ENCODE measurements around the gene CSF3R. TPM values are rescaled to one million over a fixed set of nuclear protein-coding genes. Genes with fewer than 3 reads are reported as not detected.

CSF3R gene
- total and polyA plus RNA-seq, 2 experiments from 2014 or later, result not detected

DNA sequence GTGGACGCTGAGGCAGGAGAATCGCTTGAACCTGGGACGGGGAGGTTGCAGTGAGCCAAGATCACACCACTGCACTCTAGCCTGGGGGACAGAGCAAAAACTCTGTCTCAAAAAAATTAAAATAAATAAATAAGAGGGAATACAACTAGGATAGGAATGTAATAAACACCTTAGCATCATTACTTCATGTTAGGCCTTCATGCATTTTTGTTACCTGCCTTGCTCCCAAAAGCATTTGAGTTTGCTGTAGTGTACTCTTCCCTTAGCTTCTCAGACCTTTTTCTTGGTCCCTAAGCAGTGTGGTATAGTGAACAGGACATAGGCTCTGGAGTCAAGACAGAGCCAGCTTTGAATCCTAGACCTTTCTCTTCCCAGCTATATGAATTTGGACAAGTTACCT lies 29.7 kb downstream of the CSF3R start:
- Mint-ChIP-seq H3K27me3 (ENCODE audit: insufficient read depth, low read depth, poor library complexity) (peaks cover 11% of the 10 kb centered on the region), H3K4me3 (no peak overlapping the region), H3K9me3 (no peaks in the 10 kb centered on the region), H3K4me1 (peaks cover 8% of the 10 kb centered on the region), H3K36me3 (ENCODE audit: low read depth) (peaks cover 31% of the 10 kb centered on the region), H3K27ac (no peak overlapping the region)
- peaks cover 16% of the 10 kb centered on the region; the same call in 1 of the 2 replicates for H3K36me3 ChIP-seq (ENCODE audit: insufficient read depth)
- no peak overlapping the region for H2AFZ ChIP-seq
- TF ChIP-seq EZH2phosphoT487 (IDR thresholded peaks at IDR 0.05; ENCODE audit: unreplicated experiment), result no peak
- no peak for TF ChIP-seq ZNF331 (CRISPR knock-in tag; IDR thresholded peaks at IDR 0.05; ENCODE audit: low read depth)
- no peak for TF ChIP-seq JUNB (IDR thresholded peaks at IDR 0.05; ENCODE audit: unreplicated experiment)
- no peak for TF ChIP-seq NANOG (IDR thresholded peaks at IDR 0.05; ENCODE audit: borderline replicate concordance)
- TF ChIP-seq, protein P1, sequence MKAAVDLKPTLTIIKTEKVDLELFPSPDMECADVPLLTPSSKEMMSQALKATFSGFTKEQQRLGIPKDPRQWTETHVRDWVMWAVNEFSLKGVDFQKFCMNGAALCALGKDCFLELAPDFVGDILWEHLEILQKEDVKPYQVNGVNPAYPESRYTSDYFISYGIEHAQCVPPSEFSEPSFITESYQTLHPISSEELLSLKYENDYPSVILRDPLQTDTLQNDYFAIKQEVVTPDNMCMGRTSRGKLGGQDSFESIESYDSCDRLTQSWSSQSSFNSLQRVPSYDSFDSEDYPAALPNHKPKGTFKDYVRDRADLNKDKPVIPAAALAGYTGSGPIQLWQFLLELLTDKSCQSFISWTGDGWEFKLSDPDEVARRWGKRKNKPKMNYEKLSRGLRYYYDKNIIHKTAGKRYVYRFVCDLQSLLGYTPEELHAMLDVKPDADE (IDR thresholded peaks at IDR 0.05), result no peak
- TF ChIP-seq, protein P2, sequence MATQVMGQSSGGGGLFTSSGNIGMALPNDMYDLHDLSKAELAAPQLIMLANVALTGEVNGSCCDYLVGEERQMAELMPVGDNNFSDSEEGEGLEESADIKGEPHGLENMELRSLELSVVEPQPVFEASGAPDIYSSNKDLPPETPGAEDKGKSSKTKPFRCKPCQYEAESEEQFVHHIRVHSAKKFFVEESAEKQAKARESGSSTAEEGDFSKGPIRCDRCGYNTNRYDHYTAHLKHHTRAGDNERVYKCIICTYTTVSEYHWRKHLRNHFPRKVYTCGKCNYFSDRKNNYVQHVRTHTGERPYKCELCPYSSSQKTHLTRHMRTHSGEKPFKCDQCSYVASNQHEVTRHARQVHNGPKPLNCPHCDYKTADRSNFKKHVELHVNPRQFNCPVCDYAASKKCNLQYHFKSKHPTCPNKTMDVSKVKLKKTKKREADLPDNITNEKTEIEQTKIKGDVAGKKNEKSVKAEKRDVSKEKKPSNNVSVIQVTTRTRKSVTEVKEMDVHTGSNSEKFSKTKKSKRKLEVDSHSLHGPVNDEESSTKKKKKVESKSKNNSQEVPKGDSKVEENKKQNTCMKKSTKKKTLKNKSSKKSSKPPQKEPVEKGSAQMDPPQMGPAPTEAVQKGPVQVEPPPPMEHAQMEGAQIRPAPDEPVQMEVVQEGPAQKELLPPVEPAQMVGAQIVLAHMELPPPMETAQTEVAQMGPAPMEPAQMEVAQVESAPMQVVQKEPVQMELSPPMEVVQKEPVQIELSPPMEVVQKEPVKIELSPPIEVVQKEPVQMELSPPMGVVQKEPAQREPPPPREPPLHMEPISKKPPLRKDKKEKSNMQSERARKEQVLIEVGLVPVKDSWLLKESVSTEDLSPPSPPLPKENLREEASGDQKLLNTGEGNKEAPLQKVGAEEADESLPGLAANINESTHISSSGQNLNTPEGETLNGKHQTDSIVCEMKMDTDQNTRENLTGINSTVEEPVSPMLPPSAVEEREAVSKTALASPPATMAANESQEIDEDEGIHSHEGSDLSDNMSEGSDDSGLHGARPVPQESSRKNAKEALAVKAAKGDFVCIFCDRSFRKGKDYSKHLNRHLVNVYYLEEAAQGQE (IDR thresholded peaks at IDR 0.05; ENCODE audit: unreplicated experiment), result no peak
- no peak for TF ChIP-seq ZNF114 (CRISPR knock-in tag; IDR thresholded peaks at IDR 0.05)
- TF ChIP-seq, protein P3, sequence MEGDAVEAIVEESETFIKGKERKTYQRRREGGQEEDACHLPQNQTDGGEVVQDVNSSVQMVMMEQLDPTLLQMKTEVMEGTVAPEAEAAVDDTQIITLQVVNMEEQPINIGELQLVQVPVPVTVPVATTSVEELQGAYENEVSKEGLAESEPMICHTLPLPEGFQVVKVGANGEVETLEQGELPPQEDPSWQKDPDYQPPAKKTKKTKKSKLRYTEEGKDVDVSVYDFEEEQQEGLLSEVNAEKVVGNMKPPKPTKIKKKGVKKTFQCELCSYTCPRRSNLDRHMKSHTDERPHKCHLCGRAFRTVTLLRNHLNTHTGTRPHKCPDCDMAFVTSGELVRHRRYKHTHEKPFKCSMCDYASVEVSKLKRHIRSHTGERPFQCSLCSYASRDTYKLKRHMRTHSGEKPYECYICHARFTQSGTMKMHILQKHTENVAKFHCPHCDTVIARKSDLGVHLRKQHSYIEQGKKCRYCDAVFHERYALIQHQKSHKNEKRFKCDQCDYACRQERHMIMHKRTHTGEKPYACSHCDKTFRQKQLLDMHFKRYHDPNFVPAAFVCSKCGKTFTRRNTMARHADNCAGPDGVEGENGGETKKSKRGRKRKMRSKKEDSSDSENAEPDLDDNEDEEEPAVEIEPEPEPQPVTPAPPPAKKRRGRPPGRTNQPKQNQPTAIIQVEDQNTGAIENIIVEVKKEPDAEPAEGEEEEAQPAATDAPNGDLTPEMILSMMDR (conservative IDR thresholded peaks at IDR 0.05; ENCODE audit: low read depth in 2 of 2), result no peak
- TF ChIP-seq POLR2AphosphoS5 (IDR thresholded peaks at IDR 0.05; ENCODE audit: low read depth), result no peak; the same call in 1 of the 2 replicates
- TF ChIP-seq, protein P4, sequence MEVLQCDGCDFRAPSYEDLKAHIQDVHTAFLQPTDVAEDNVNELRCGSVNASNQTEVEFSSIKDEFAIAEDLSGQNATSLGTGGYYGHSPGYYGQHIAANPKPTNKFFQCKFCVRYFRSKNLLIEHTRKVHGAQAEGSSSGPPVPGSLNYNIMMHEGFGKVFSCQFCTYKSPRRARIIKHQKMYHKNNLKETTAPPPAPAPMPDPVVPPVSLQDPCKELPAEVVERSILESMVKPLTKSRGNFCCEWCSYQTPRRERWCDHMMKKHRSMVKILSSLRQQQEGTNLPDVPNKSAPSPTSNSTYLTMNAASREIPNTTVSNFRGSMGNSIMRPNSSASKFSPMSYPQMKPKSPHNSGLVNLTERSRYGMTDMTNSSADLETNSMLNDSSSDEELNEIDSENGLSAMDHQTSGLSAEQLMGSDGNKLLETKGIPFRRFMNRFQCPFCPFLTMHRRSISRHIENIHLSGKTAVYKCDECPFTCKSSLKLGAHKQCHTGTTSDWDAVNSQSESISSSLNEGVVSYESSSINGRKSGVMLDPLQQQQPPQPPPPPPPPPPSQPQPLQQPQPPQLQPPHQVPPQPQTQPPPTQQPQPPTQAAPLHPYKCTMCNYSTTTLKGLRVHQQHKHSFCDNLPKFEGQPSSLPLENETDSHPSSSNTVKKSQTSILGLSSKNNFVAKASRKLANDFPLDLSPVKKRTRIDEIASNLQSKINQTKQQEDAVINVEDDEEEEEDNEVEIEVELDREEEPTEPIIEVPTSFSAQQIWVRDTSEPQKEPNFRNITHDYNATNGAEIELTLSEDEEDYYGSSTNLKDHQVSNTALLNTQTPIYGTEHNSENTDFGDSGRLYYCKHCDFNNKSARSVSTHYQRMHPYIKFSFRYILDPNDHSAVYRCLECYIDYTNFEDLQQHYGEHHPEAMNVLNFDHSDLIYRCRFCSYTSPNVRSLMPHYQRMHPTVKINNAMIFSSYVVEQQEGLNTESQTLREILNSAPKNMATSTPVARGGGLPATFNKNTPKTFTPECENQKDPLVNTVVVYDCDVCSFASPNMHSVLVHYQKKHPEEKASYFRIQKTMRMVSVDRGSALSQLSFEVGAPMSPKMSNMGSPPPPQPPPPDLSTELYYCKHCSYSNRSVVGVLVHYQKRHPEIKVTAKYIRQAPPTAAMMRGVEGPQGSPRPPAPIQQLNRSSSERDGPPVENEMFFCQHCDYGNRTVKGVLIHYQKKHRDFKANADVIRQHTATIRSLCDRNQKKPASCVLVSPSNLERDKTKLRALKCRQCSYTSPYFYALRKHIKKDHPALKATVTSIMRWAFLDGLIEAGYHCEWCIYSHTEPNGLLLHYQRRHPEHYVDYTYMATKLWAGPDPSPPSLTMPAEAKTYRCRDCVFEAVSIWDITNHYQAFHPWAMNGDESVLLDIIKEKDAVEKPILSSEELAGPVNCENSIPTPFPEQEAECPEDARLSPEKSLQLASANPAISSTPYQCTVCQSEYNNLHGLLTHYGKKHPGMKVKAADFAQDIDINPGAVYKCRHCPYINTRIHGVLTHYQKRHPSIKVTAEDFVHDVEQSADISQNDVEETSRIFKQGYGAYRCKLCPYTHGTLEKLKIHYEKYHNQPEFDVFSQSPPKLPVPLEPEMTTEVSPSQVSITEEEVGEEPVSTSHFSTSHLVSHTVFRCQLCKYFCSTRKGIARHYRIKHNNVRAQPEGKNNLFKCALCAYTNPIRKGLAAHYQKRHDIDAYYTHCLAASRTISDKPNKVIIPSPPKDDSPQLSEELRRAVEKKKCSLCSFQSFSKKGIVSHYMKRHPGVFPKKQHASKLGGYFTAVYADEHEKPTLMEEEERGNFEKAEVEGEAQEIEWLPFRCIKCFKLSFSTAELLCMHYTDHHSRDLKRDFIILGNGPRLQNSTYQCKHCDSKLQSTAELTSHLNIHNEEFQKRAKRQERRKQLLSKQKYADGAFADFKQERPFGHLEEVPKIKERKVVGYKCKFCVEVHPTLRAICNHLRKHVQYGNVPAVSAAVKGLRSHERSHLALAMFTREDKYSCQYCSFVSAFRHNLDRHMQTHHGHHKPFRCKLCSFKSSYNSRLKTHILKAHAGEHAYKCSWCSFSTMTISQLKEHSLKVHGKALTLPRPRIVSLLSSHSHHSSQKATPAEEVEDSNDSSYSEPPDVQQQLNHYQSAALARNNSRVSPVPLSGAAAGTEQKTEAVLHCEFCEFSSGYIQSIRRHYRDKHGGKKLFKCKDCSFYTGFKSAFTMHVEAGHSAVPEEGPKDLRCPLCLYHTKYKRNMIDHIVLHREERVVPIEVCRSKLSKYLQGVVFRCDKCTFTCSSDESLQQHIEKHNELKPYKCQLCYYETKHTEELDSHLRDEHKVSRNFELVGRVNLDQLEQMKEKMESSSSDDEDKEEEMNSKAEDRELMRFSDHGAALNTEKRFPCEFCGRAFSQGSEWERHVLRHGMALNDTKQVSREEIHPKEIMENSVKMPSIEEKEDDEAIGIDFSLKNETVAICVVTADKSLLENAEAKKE (CRISPR knock-in tag; IDR thresholded peaks at IDR 0.05), result no peak
- TF ChIP-seq EZH2 (IDR thresholded peaks at IDR 0.05; ENCODE audit: low read depth, unreplicated experiment), result no peak
- TF ChIP-seq STAT1 (IDR thresholded peaks at IDR 0.05; ENCODE audit: unreplicated experiment), result no peak
- TF ChIP-seq CREB1 (CRISPR knock-in tag; IDR thresholded peaks at IDR 0.05; ENCODE audit: low read depth), result no peak
- H3K9me2 ChIP-seq (ENCODE audit: insufficient read depth), result no peaks in the 10 kb centered on the region
- H3K4me3 ChIP-seq, result no peak overlapping the region
- H3K27ac ChIP-seq (ENCODE audit: low read depth), result no peak overlapping the region
- H3F3A ChIP-seq (replicated peaks; ENCODE audit: low read depth), result no peaks in the 10 kb centered on the region
- DNase-seq (ENCODE audit: low spot score) (no peak), ATAC-seq (no peak)
- no peaks in the 10 kb centered on the region for H3K27me3 ChIP-seq (ENCODE audit: insufficient read depth)
- H3K4me1 ChIP-seq (ENCODE audit: insufficient read depth), result no peaks in the 10 kb centered on the region; the same call in 1 of the 2 replicates
- no peak overlapping the region for H3K4me2 ChIP-seq
- H4K20me1 ChIP-seq (replicated peaks; ENCODE audit: insufficient read depth), result no peaks in the 10 kb centered on the region; the same call in none of the 2 replicates
- H3K79me2 ChIP-seq (replicated peaks; ENCODE audit: insufficient read depth), result no peaks in the 10 kb centered on the region
